Measurements from ENCODE around the gene NUP93. TPM values are rescaled to one million over a fixed set of nuclear protein-coding genes. Genes with fewer than 3 reads are reported as not detected.
"Not testable (repeated sequence)": the region's sequence is repeated elsewhere in the genome, so short reads cannot be mapped to it uniquely, and the experiment has no call there.

The NUP93 gene
- total RNA-seq, 3 donors from 2014 or later (not counting 1 experiment from before 2014, with no cell fraction given) = 83.7 to 88.8 (median 87.9) TPM

DNA sequence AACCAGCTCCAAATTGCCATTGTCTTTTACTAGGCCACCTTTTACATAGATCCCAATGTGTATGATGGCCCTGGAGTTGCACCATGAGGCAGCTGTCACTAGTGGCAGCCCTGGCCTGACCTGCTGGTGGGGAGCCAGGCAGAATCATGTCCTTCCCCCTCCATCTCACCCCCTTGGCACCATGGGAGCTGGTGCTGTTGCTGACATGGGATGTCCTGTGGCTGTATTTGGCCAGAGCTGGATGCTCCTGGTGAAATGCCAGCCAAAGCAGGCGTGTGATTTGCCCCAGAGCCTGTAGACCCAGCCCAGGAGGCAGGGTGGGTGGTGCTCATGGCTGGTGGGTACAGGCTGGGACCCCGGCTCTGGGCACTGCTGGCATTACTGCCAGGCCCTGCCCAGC is 153.7 kb downstream of the NUP93 start:
- Histone ChIP-seq H3K4me1 (ENCODE audit: control insufficient read depth, insufficient read depth, low read length) (no peaks in the 10 kb centered on the region), H3K9me3 (ENCODE audit: control insufficient read depth, insufficient read depth, low read length) (no peaks in the 10 kb centered on the region), H3K27me3 (ENCODE audit: control insufficient read depth, insufficient read depth, low read length) (no peaks in the 10 kb centered on the region), H3K27ac (ENCODE audit: low read length) (no peak overlapping the region), H3K36me3 (ENCODE audit: control insufficient read depth, insufficient read depth, low read length) (no peaks in the 10 kb centered on the region), H3K4me3 (ENCODE audit: low read length) (no peak overlapping the region)
- Mint-ChIP-seq H3K36me3 (no peaks in the 10 kb centered on the region), H3K27ac (no peak overlapping the region), H3K4me1 (no peaks in the 10 kb centered on the region), H3K4me3 (no peak overlapping the region), H3K27me3 (ENCODE audit: low read depth in 2 of 2) (no peaks in the 10 kb centered on the region), H3K9me3 (no peaks in the 10 kb centered on the region)
- intact Hi-C loops (cut with micrococcal nuclease) = no loop called here
- WGBS (ENCODE audit: insufficient coverage) = 96% methylated on average over 2 of the region's 2 CpGs
- ATAC-seq (no peak), DNase-seq (no peak)
- TF ChIP-seq, protein P1, sequence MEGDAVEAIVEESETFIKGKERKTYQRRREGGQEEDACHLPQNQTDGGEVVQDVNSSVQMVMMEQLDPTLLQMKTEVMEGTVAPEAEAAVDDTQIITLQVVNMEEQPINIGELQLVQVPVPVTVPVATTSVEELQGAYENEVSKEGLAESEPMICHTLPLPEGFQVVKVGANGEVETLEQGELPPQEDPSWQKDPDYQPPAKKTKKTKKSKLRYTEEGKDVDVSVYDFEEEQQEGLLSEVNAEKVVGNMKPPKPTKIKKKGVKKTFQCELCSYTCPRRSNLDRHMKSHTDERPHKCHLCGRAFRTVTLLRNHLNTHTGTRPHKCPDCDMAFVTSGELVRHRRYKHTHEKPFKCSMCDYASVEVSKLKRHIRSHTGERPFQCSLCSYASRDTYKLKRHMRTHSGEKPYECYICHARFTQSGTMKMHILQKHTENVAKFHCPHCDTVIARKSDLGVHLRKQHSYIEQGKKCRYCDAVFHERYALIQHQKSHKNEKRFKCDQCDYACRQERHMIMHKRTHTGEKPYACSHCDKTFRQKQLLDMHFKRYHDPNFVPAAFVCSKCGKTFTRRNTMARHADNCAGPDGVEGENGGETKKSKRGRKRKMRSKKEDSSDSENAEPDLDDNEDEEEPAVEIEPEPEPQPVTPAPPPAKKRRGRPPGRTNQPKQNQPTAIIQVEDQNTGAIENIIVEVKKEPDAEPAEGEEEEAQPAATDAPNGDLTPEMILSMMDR (IDR thresholded peaks at IDR 0.05) = no peak

DNA sequence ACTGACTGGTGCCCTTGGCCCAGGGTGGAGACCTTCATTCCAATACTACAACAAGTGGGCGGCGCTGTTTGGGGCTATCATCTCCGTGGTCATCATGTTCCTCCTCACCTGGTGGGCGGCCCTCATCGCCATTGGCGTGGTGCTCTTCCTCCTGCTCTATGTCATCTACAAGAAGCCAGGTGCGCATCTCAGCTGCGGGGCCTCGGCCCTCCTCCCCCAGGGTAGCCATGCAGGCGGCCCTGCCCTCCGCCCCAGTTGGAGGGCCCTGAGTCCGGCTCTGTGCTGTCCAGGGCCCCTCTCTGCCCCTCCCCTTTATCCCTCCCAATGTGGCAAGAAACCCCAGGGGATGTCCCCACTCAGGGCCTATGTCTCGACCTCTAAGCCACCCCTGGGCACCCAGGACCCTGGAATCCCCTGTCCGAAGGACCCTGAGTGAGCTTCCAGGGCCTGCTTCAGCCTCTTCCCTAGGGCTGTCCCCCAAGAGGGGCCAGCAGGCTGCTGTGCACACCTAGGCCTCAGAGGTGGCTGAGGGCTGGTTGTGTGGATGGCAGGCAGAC is 154.2 kb downstream of the NUP93 start:
- no peaks in the 10 kb centered on the region for H3K9me3 Mint-ChIP-seq
- 90% methylated on average over 14 of the region's 14 CpGs for WGBS (ENCODE audit: insufficient coverage)
- TF ChIP-seq, protein P1 (IDR thresholded peaks at IDR 0.05) = no peak
- ATAC-seq (no peak), DNase-seq (no peak)
- H3K27ac ChIP-seq (ENCODE audit: low read length) = no peak overlapping the region
- no peak overlapping the region for H3K4me3 ChIP-seq (ENCODE audit: low read length)
- no peaks in the 10 kb centered on the region for H3K4me1 ChIP-seq (ENCODE audit: control insufficient read depth, insufficient read depth, low read length)
- no peaks in the 10 kb centered on the region for H3K4me1 Mint-ChIP-seq
- no peak overlapping the region for H3K4me3 Mint-ChIP-seq
- no peaks in the 10 kb centered on the region for H3K27me3 Mint-ChIP-seq (ENCODE audit: low read depth in 2 of 2)
- no peaks in the 10 kb centered on the region for H3K36me3 Mint-ChIP-seq
- intact Hi-C loops (cut with micrococcal nuclease) = no loop called here
- no peaks in the 10 kb centered on the region for H3K36me3 ChIP-seq (ENCODE audit: control insufficient read depth, insufficient read depth, low read length)
- no peaks in the 10 kb centered on the region for H3K9me3 ChIP-seq (ENCODE audit: control insufficient read depth, insufficient read depth, low read length)
- H3K27ac Mint-ChIP-seq = no peak overlapping the region
- H3K27me3 ChIP-seq (ENCODE audit: control insufficient read depth, insufficient read depth, low read length) = no peaks in the 10 kb centered on the region

DNA sequence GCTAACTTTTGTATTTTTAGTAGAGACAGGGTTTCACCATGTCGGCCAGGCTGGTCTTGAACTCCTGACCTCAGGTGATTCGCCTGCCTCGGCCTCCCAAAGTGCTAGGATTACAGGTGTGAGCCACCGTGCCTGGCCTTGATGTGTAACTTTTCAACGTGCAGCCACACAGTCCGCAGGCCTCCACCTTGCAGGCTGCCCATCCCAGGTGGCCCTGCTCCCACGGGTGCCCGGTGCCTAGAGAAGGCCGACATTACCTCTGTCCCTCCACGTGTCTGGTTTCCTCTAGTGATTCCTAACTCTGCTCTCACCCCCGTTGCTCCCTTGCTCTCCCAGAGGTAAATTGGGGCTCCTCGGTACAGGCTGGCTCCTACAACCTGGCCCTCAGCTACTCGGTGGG is 155.0 kb downstream of the NUP93 start:
- H3K9me3 ChIP-seq (ENCODE audit: control insufficient read depth, insufficient read depth, low read length); H3K9me3 Mint-ChIP-seq; H3K4me3 Mint-ChIP-seq; H3K27me3 Mint-ChIP-seq (ENCODE audit: low read depth in 2 of 2); ATAC-seq; H3K27me3 ChIP-seq (ENCODE audit: control insufficient read depth, insufficient read depth, low read length); H3K4me3 ChIP-seq (ENCODE audit: low read length); H3K36me3 Mint-ChIP-seq; intact Hi-C loops (cut with micrococcal nuclease); H3K4me1 ChIP-seq (ENCODE audit: control insufficient read depth, insufficient read depth, low read length); H3K36me3 ChIP-seq (ENCODE audit: control insufficient read depth, insufficient read depth, low read length); DNase-seq; H3K27ac ChIP-seq (ENCODE audit: low read length); H3K27ac Mint-ChIP-seq; H3K4me1 Mint-ChIP-seq: not testable (repeated sequence)
- WGBS (ENCODE audit: insufficient coverage) = 91% methylated on average over 13 of the region's 13 CpGs

DNA sequence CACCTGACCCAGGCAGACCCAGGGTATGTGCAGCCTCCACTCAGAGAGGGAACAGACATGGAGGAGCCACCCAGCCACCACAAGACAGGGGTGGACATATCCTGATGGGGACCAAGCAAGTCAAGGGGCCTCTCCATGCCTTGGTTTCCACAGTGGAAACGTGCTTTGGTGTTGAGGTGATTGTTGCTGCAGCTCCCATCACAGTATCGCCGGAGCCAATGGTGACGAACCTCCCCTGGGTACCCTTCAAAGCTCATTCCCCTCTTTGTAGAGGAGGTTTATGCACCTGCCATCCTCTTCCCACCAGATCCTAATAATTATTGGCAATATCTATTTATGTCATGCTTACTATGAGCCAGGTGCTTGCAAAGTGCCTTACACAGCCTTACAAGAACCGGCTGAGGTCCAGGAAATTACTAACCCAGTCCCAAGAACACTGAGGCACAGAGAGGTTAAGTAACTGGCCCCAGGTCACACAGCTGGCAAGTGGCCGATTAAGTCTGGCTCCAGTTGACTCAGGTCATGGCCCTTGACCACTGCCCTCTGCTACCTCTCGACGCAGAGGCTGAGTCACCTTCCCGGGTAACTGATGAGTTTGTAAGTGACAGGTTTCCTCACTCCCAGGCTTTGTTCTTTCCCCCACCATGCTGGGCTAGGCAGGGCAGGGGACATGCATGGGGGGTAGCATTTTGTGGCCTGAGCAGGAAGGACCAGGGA is 155.7 kb downstream of the NUP93 start:
- Mint-ChIP-seq H3K36me3 (no peaks in the 10 kb centered on the region), H3K27ac (no peak overlapping the region), H3K27me3 (ENCODE audit: low read depth in 2 of 2) (no peaks in the 10 kb centered on the region), H3K4me3 (no peak overlapping the region), H3K9me3 (no peaks in the 10 kb centered on the region), H3K4me1 (no peaks in the 10 kb centered on the region)
- TF ChIP-seq, protein P1 (IDR thresholded peaks at IDR 0.05) = no peak
- intact Hi-C loops (cut with micrococcal nuclease) = no loop called here
- H3K4me1 ChIP-seq (ENCODE audit: control insufficient read depth, insufficient read depth, low read length) = no peaks in the 10 kb centered on the region
- no peak overlapping the region for H3K4me3 ChIP-seq (ENCODE audit: low read length)
- no peaks in the 10 kb centered on the region for H3K27me3 ChIP-seq (ENCODE audit: control insufficient read depth, insufficient read depth, low read length)
- no peaks in the 10 kb centered on the region for H3K36me3 ChIP-seq (ENCODE audit: control insufficient read depth, insufficient read depth, low read length)
- DNase-seq (no peak), ATAC-seq (no peak)
- H3K27ac ChIP-seq (ENCODE audit: low read length) = no peak overlapping the region
- no peaks in the 10 kb centered on the region for H3K9me3 ChIP-seq (ENCODE audit: control insufficient read depth, insufficient read depth, low read length)
- WGBS (ENCODE audit: insufficient coverage) = 95% methylated on average over 9 of the region's 9 CpGs
